ENCODE results near the gene CSMD2.

The CSMD2 gene

GRCh38 chr1:33848205-33848937 is 316.7 kb downstream of the CSMD2 start:
- no peak for DNase-seq

DNA sequence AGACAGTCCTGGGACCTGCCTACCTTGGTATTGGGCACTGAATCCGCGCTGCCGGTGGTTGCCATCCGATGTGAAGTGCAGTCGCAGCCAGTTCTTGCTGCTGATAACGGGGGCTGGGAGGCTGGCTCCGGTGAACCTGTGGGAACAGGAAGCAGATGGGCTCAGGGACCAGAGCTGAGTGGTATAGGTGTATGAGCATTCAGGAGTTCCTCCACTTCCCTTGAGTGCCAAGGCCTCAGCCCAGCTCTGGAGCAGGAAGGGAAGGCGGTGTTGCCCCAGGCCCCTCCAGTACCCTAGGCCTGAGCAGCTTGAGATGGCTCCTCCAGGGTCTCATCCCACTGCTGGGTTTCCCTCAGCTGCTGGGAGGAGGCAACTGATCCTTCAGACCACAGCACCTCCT is 318.2 kb downstream of the CSMD2 start:
- no peak for DNase-seq

GRCh38 chr1:33844166-33844565 is 320.9 kb downstream of the CSMD2 start:
- no peak for DNase-seq

DNA sequence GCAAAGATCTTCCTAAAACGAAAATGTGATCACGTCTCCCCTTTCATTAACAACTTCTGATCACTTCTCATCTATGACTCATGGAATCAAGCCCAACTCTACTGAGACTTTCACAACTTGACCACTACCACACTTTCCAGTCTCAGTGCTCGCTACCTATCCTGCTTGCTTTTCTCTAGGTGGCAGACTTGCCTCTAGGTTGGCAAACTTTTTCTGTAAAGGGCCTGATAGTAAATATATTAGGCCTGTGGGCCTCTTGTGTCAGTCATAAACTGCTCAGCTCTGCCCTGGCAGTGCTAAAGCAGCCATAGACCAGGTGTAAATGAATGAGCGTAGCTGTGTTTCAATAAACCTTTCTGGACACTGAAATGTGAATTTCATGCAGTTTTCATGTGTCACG is 322.7 kb downstream of the CSMD2 start:
- DNase-seq = no peak

GRCh38 chr1:33841494-33841893 is 323.5 kb downstream of the CSMD2 start:
- DNase-seq = no peak

DNA sequence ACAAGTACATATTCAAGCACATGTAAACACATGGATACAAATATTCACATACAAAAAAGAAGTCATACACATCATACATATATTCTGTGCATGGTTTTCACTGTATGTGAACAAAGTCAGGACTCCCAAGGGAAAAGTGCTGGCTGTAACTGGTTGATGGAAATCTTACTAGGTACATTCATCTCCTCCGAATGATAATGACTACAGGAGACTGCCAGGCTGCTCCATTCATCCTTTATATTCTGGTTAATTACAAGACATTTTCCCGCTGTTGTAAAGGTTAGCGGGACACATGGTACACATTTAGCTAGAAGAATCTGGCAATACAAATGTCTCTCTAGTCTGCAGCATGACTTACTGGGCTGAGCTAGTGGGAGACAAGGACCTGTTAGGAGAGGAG is 327.4 kb downstream of the CSMD2 start:
- no peak for DNase-seq

DNA sequence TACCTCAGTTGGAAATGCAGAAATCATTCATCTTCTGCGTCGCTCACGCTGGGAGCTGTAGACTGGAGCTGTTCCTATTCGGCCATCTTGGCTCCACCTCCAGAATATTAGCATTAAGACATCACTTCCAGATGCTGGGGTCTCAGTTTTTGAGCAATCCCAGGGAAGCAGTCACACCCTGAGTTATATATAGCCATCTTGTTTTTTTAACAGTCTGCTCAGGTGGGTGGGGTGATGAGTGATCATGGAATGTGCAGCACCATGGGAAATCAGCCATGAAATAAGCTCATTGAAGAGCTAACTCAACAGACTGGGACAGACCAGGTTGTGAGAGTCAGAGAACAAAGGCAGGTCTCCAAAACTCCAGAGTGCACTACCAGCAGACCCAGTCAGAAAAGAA is 328.1 kb downstream of the CSMD2 start:
- DNase-seq = no peak

DNA sequence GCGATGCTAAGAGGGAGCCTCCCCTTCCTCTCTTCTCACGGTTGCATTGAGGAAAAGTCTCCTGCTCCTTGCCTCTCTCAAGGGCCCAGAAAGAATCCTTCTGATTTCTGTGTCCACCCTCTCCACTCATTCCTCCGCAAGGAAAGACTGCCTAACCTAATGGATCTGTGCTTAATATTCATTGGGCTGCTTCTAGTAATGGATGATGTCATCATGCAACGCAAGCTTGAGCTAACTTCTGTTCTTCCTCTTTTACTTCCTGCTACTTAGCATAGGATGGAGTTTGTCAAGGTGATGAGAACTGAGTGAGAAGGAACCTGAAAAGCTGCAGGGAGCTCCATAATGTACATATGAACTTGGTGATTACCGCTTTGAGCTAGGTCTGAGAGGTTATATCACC is 336.4 kb downstream of the CSMD2 start:
- no peak for DNase-seq

GRCh38 chr1:33828059-33828458 is 337.0 kb downstream of the CSMD2 start:
- no peak for DNase-seq

DNA sequence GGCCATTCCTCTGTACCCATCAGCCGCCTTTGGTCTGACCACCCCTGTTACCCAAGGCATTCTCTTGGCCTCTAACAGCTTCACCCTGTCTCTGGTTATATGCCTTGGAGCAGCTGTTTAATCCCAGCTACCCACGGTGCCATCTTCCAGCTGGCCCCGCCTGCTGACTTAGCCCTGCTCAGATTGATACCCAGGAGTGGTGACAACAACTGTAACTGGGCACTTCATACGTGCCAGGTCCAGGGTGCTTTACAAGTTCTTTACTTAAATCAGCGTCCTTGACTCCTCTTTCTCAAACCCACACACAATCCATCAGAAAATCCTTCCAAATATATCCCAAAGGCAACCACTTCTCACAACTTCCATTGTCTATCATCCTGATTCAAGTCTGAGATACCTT is 338.3 kb downstream of the CSMD2 start:
- no peak for DNase-seq

GRCh38 chr1:33826311-33826710 is 338.7 kb downstream of the CSMD2 start:
- DNase-seq = no peak

DNA sequence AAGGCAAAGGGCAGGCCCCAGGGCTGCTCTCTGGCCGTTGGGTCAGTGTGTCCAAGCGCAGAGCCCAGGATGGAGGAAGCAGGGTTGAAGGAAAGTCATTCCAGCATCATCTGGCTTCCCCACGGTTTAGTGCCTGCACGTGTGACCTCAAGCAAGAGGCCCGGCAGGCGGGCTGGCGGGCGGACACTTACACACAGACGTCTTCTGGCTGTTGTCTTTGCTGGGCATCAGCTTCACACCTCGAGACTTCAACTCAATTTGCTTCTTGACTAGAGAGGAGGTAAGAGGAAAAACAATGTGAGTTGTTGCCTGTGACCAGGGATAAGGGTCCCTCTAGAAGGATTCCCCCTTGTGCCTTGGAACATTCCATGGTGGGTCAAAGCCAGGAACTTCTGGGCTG is 339.5 kb downstream of the CSMD2 start:
- DNase-seq = no peak

DNA sequence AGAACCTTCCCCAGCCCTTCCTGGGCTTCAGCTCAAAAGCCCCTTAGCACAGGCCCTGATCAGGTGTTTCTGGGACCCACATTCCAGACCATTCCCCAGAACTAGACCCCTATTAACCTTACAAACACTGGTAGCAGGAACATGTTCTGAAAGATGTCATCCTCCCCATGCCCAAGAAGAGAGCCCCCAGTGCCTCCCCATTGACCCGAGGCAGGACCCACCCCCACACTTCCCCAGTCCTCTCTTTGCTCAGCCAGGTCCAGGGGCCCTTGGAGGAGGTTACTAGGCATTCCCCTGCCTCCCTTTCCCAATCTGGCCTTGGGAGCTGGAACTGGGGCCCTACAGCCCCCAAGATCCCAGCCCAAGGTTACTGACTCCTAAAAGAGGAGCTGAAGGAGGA is 340.1 kb downstream of the CSMD2 start:
- no peak for DNase-seq

DNA sequence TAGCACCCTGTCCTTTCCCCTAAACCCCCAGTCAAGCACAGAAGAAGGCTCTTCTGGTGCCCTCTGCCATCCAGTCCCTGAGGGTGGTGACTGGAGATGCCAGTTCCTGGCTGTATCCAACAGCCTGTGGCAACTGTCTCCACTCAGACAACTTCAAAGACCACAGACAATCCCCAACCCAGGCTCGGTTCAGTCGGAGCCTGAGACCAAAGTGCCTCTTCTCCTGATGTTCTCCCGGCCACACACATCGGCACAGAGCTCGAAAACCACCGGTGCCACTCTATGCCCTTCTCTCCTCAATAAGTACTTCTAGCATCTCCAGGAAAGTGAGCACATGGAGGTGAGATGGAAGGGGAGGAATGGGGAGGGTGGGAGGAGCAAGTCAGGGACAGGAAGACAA is 340.7 kb downstream of the CSMD2 start:
- no peak for DNase-seq

DNA sequence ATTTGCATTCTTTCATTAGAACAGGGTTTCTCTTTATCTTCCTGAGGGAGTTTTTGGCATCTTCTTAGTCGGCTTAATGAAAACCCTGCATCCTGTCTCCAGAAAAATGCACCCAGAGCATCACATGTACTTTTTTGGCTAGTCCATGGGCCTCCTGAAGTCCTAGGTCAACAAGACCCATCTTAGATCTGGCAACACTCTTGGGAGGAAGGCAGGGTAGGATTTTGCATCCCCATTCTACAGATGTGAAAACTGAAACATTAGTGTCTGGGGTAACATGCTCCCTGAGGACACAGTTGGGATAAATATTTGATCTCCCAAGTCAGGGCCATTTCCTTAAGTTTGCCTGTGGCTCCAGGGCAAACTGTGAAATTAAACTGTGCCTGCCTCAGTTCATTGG is 341.2 kb downstream of the CSMD2 start:
- DNase-seq = no peak

- DNase-seq = no peak
These were observed 341.6 kb downstream of the CSMD2 start for GRCh38 chr1:33823401-33823800.

DNA sequence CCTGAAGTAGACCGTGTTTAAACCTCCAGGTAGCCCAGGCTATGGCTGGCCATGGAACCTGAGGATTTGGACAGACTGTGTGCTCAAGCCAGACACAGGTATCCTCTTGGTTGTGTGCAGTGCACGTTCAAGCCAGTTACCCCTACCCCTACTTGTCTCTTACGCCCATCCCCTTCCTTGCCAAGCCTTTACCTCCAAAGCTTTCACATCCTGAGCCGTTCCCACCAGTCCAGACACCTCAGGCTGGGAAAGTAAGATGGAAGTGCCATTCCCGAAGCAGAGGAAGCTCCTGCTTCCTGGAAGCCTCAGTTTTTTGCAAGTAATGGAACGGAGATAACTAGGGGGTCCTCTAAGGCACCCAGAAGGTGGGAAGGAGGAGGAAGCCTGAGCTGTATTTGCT is 342.6 kb downstream of the CSMD2 start:
- DNase-seq = no peak

GRCh38 chr1:33821291-33821690 is 343.7 kb downstream of the CSMD2 start:
- no peak for DNase-seq

- DNase-seq = no peak
These were observed 344.2 kb downstream of the CSMD2 start for GRCh38 chr1:33820804-33821203.

DNA sequence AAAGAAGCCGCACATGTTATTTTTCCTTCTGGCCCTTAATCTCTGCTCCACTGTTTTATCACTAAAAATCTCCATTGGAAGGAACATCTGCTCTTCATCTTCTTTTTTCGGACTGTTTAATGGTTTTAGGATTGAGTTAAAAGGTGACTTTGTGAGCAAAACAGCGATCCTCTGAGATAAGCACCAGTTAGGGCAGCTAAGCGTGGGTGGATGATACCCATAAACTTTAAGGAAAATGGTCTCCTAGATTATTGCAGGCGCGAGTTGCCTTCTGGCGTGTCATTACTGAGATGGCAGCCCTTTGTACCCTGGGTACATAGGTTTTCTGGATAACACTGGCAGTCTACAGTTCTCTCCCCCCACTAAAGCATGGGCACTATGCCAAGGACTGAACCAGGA is 345.1 kb downstream of the CSMD2 start:
- DNase-seq = no peak

DNA sequence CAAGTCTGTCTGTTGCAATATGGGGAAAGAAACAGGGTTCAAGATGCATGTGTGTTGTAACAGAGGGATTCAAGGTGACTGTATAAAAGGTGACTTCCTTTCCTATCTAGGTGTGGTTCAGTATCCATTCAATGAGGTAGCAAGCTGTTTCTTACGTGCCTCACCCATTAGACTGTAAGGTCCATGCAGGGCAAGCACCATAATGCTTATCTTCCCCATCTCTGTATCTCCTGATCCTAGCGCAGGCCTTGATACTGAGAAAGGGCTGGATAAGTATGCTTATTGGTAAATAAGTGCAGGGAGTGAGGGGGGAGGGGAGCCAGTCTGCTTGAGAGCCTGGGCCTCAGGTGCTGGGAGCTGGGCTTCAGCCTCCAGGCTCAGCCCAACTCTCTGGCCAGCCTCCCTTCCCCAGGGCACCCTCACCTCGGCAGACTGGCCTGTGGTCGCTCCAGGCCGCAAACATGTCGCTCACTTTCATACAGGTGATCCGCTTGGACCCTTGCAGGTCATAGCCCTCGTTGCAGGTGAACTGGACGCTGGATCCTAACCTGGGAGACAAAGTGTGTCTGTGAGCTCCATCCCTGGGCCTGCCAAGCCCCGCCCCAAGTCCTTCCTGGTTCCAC is 345.6 kb downstream of the CSMD2 start:
- no peak for DNase-seq

DNA sequence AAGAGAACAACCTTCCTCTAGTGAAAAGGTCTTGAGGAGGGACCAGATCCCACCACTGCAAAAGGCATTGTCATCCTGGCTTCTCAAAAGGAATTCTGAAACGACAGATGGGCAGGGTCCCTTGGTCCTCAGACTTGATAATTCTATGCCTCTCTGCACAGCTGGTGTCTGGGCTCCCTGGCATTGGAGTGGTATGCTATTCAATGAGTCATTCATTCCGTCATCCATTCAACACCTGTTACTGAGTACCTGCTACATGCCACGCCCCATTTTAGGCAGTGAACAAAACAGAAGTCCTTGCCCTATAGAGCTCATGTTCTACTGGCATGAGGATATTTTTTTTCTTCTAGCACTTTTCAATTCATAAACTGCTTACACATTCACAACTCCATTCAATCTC is 347.0 kb downstream of the CSMD2 start:
- no peak for DNase-seq

DNA sequence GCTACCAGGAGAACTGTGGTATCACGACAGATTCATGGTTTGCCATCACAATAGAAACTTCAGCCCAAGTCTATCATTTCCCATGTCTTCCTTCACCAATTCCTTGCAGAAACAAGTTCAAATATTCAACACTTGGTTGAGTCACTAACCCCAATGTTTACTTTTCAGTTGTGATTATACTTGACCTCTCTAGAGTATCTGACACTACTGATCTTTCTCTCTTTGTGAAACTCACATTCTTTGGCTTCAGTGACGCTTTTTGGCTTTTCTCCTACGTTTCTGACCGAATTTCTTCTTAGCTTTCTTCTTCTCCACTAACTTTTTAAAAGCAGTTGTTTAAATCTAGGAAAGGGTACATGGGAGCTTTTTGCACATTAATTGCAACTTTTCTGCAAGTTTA is 350.0 kb downstream of the CSMD2 start:
- no peak for DNase-seq

GRCh38 chr1:33814166-33814565 is 350.9 kb downstream of the CSMD2 start:
- no peak for DNase-seq

DNA sequence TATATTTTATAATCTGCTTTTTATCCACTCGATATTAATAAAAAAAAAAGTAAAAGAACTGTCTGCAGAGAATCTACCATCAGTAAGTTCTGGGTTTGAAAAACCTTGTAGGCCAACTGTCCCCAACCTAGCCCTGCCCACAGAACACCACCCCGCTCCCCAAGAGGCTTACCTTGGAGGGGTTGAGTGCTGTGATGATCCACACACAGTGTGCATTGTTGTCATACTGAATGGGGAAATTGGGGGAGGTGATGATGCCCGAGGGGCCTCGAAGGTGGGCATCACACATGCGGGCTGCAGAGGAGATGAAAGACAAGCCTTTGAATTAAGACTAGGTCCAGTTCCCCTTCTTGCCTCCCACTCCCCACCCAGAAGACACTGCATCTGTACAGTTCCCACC is 354.5 kb downstream of the CSMD2 start:
- no peak for DNase-seq

Measured in retina (tissue), 1 donor.